ENCODE data around the gene PIGV.

The PIGV gene

DNA sequence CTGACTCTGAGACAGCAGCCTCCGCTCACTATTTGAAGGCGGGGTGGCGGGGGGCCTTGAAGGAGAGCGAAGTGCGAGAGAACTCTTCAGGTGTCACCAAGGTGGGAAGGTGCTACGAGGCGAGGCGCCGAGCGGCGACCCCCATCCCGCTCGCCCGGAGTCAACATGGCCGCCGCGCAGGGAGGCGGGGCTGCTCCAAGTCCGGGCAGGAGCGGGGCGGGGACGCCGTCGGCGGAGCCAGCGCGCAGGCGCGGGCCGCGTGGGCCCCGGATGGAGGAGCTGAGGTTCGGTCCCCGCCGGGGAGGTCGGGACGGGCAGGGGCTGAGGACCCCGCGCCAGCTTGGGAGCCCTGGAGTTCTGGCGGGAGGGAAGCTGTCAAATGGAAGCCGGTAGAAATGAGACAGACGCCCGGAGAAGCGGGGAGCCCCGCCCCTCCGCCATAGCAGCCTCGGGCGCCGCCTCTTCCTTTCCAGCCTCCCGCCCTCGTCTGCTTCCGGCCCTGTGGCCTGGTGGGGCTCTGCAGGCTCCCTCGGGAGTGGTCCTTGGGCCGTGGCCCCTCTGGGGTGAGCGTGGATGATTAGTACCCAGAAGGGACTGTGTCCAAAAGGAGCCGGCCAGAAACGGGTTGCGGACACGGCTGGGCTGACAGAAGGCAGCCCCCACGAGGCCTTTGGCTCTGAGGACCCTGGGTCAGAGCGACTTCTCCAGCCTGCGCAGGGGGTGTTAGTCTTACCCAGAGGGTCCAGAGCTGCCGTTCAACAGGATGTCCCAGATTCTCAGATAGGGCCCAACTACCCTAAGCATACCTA, at the start of gene PIGV:
Gene PIGV, plus strand, starts transcription at position 245 of the 809 bp plus-strand sequence. CDS start 2,866 bp downstream, outside the sequence.
- peak; percentile 63 to 97 (median 93) for DNase-seq

DNA sequence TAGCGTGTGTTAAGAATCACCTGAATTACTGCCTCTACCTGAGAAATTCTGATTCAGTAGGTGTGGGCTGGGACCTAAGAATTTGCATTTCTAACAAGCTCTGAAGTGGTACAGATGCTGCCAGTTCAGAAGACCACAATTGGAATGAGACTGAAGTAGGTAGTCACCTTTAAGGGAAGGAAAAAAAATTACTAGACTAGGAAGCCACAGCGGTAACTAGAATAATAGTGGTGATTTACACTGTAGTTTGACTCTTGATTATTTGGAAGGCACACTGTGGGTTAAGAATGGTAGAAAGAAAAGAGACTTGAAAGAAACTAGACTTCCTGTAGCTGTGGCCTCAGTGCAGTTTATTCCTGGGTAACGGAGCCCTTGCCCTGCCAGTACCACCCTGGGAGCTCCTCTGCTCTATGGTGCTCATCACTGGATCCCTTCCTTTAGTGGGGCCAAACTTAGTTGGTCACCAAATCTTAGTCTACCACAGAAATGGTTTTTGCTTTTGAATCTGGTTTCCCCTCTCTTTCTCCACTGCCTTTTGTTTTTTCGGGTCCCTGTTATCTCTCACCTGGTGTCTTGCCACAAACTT, 48.3 kb upstream of the PIGV start:
- DNase-seq = no peak

DNA sequence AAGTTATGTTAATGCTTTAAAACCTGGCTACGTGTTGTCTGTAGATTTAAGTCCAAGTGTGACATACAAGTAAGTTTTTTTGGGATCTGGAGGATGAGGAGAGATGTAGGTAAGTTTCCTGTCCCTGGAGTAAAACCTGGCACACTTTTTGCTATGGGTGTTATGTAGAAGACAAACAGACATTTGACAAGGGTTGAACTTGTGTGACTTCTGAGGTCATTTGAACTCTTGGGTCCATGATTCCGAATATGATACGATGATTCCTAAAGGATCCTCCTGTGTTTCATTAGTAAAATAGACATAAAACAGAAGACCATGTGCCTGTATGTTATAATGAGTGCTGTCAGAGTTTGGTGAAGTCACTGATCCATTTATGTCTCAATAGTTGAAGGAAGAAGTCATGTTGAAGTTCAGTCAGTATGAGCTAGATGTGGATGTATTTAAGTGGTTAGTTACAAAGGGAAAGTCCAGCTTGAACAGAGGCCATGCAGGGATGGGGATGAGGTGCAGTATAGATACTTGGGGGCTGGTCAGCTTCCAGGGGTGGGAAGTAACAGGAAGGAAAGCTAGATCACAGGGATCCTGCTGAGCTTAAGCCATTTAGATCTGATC, 47.6 kb upstream of the PIGV start:
- DNase-seq = no peak

DNA sequence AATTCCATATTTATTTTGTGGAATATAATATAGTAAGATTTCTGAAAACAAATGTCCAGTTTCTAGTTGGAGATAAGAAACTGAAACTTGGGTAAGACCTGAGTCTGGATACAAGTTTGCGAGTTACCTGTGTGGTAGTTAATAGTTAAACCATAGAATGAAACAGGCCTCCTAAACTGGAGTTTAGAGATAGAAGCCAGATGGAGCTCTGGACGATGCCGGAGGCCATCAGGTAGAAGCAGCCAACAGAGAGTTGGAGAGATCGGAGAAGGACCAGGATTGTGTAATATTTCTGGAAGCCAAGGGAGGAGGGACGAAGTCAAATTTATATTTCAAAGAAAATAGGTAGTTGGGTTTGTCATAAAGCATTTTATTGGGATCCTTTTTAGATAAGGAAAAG, 46.8 kb upstream of the PIGV start:
- peak in 1 of 14 donors; percentile 31 for DNase-seq

DNA sequence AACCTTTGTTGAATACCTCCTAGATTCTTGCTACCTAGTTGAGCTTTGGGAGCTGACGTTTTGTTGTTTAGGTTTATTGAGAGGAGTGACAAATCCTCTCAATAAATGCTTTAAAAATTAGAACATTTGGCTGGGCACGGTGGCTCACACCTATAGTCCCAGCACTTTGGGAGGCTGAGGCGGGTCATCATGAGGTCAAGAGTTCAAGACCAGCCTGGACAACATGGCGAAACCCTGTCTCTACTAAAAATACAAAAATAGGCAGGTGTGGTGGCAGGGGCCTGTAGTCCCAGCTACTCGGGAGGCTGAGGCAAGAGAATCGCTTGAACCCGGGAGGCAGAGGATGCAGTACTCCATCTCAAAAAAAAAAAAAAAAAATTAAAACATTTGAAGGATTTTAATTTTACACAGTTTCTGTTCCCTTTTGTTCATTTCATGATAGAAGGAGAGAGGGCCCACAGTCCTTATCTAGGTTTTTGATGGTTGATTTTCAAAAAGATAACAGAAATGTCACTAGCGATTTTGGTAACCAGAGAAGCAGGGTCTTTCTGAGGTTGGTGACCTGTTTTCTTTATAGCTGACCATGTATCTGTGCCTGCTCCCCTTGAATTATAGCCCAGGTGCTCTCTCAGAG, 44.2 kb upstream of the PIGV start:
- no peak for DNase-seq

DNA sequence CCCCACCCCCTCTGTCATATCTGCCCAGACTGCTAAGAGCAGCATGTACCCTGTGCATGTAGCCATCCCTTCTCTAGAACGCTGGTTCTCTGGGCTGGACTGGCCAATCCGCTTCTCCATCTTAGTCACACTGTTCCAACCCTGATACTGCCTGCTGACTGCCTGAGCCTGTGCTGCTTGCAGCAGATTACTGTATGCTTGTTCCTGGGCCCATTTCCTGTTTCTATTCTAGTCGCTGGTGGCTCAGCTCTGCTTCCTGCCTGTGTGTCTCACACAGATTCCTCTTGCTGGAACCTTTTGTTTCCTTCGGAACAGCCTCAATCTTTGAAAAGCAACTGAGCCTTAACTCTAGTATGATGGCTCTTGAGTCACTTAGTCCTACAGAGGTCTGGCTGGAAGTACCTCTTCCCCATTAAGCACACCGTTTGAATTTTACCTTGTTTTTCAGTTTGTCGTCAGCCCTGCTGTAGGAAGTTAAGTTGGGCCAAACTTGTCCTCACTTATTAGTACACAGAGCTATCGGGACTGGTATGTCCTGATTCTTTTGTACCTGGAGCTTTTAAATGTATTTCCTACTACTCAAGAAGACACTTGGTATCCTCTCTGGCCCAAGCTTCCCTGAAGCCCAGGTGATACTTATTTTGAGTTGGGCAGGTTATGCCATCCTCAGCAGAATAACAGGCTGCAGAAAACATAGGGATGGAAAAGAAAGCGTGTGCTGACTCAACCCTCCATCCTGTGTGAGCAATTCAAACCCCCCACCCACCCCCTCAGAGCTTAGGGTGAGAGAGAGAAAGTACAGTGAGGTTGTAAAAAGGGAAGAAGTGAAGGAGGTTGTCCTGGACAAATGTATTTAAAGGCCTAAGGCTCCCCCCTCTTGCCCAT, 43.4 kb upstream of the PIGV start:
- peak in 13 of 14 donors; percentile 9 to 94 (median 57) for DNase-seq

DNA sequence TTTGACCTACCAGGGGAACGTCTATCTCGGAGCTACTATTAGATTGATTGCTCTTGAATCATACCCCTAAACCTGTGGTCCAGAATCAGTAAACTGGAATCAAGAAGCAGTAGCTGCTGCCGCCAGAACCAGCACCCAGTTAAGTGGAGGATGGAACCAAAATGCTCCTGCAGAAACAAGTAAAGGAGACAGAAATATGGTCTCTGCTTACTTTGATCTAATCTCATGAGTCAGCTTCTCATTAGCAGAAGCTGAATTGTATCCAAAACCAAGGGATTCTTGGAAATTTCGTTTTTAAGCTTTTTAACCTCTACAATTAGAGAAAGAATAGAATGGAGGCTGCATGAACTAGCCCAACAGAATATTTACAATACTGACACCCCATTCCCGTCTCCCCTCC, 42.6 kb upstream of the PIGV start:
- no peak for DNase-seq

DNA sequence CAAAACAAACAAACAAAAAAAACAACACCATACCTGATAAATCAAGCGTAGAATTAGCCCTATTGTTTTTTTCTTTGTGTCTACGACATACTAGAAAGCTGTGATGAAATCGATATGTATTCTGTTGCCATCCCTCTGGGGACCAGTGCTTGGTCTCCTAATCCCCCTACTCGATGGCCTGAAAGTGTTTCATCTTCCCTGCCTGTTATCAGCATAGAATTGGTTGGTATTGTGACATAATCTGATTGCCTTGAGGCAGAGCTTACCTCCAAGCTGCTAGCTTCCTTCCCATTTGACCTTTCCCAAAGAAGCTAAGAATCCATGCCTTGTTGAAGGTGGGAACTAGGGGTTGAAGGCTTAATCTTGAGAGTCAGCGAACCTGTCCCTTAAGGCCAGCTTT, 40.7 kb upstream of the PIGV start:
- no peak for DNase-seq

DNA sequence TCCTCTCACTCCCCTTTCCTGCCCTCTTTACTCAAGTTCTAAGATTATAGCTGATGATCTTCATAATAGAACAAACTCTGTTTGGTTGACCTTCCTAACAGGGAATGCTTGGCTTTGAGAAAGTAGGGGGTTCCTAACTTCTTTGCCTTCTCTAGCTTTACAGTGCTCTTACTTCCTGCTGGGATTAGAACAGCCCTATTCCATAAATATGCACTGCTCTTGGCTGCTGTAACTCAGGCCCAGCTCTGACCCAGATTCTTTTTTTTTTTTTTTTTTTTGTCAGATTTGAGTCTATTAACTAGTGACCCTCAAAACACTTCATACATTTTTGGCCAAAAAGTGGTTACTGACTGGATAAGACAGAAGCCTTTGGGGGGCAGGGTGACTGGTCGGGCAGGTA, 39.4 kb upstream of the PIGV start:
- DNase-seq = peak in 1 of 14 donors; percentile 64

DNA sequence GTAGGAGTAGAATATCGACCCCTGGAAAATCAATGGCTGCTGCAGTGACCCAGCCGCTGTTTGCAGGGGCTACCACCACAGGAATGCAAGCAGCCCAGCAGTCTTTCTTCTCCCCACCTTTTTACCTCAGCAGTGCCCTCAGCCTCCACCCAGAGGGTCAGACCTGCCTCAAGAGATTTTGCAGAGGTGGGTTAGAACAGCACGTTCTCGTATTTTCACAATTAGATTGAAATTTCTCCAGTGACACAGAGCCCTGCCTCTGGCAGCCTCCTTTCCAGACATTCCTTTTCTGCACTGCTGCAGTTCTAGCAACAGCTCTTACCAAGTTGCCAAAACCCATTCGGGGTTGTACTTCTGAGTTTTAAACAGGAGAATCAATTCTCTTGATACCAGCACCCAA, 38.3 kb upstream of the PIGV start:
- DNase-seq = no peak

DNA sequence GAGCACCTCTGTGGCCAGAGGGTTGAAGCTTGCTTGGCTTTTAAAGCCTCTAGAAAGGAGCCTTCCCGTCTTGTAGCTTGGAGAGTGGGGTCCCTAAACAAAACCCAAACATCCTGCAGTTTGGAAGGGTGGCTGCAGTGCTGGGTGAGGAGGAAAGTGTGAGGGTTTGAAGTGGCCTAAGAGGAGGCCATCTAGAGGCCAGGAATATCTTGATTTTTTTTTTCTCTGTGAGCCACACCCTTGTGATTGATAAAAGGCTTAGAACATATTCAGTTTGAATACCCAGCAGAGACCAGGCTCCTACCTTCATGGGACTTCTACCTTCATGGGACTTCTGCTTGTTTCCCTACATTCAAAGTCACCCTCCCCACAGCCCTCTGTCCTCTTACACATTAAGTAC, 37.3 kb upstream of the PIGV start:
- DNase-seq = no peak

DNA sequence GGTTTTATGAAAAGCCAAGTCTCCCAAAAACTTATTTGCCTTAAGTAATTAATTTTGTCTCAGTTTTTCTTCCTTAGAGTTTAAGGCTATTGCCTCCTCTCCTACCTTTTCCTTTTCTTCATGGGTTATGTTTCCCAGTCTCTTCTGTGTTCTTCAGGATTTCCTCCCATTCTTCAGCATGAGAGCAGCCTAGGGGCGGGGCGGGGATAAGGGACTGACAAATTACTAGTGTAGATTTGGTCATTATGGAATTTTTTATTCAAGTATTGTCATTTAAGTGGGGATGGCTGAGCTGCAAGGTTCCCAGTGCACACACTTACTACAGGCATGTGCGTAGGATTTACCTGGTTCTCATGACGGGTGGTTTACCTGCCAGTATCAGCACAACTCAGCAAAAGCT, 35.2 kb upstream of the PIGV start:
- DNase-seq = no peak

DNA sequence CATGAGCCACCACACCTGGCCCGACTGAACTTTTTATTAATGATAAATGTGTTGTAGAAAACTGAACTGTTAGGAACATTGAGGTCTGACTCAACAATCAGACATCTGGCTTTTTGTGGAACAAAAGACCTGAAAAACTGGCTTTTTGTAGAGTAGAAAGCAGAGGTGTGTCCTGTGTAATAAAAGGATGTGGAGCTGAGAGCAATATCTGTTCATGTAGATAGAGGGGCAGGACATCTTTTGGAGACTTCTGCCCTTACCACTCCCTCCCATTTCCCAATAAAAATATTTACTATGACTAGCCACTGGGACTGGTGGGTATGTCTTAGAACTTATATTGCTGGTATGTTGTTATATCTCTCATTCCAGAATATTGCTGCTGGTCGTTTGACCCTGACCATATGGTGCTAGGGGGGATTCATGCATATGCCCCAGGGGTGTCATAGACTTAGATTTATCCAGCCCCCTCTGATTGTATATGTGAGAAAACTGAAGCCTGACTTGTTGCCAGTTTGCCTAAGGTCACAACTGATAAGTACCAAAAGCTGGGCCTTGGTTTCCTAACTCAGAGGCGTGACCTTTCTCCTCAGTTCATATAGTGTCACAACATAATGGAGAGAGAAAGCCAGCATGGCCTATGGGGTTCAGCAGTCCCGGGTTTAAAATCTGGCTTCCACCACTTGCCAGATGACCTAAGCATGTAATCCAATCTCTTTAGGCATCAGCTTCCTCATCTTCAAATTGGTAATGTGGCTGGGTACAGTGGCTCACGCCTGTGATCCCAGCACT, 33.5 kb upstream of the PIGV start:
- no peak for DNase-seq

DNA sequence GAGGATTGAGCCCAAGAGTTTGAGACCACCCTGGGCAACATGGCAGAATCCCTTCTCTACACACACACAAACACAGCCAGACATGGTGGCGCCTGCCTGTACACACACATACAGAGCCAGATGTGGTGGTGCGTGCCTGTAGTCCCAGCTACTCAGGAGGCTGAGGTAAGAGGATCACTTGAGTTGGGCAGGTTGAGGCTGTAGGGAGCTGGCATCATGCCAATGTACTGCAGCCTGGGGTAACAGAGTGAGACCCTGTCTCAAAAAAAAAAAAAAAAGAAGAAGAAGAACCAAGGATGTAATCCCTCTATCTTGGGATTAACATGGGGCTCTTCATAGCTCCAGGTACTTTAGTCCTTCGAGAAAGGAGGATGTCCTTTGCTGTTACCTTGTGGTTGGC, 29.4 kb upstream of the PIGV start:
- DNase-seq = no peak

DNA sequence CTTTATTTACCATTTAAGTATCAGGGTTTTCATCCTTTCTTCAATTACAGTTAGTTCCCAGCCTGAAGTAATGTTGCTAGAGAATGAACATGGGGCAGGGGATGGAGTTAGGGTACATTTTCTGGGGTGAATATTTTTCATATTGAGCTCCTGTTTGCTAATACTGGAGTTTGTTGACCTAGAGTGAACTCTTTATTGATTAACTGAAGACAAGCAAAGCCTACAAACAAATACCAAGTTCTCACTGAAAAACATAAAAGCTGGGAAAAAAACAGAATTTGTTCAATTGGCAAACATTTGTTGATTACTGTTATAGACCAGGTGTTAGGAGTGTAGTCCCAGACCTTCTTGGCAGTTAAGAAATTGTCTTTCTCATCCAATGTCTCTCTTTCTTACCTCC, 28.2 kb upstream of the PIGV start:
- DNase-seq = no peak

DNA sequence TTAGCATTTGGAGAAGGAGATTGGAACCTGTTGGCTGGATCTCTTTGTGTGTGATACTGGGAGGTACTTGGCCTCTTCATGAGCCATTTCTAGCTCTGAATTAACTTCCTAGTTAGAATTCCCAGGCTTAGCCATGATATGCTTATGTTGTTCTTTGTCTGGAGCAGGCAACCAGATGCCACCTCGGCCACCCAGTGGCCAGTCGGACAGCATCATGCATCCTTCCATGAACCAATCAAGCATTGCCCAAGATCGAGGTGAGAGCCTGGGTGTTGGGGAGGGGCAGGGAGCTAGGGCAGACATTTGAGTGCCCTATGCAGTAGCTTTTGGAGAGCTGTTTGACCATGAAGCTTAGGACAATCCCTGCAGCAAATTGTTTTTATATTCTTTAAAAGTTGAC, 26.5 kb upstream of the PIGV start:
- DNase-seq = peak in 3 of 14 donors; percentile 2 to 7 (median 5)

DNA sequence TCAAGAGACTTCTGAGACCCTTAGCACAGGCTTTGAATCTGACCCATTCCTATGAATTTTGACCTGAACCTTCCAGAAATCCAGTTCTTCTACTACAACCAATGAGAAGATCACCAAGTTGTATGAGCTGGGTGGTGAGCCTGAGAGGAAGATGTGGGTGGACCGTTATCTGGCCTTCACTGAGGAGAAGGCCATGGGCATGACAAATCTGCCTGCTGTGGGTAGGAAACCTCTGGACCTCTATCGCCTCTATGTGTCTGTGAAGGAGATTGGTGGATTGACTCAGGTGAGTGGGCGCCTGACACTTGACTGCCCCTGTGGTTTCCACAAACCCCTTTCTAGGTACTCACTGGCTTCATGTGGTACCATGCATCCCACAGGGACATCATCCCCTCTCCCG, 20.0 kb upstream of the PIGV start:
- no peak for DNase-seq

DNA sequence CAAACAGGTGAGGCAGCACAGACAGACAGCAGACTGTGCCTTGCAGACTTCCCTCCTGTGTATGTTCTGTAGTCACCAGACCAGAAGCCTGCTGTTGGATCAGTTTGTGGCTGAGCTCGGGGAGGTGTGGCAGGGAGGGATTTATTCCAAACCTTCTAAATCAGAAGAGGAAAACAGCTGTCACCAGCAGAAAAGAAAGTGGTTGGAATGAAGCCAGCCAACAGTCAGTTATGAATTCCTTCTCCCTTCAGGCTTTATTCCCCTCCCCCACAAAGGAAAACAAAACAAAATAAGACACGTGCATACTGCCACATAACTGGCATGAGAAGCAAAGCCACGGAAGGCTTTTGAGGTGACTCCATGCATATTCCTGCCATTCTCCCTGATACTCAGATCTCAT, 19.0 kb upstream of the PIGV start:
- no peak for DNase-seq

DNA sequence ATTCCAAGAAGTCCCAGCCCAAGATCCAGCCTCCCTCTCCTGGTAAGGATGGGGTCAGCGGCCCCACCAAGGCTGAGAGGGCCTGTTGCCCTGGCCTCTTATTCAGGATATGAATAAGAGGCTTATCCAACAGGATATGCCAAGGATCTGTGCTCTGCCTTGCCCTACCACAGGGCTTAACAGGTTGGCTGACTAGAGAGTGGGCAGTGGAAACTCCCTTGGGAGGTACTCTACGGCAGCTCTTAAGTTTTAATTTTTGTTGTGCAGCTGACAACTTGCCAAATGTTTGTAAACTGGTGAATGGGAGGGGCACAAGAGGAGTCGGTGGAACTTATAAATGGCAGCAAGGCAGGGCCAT, 16.5 kb upstream of the PIGV start:
- DNase-seq = no peak

DNA sequence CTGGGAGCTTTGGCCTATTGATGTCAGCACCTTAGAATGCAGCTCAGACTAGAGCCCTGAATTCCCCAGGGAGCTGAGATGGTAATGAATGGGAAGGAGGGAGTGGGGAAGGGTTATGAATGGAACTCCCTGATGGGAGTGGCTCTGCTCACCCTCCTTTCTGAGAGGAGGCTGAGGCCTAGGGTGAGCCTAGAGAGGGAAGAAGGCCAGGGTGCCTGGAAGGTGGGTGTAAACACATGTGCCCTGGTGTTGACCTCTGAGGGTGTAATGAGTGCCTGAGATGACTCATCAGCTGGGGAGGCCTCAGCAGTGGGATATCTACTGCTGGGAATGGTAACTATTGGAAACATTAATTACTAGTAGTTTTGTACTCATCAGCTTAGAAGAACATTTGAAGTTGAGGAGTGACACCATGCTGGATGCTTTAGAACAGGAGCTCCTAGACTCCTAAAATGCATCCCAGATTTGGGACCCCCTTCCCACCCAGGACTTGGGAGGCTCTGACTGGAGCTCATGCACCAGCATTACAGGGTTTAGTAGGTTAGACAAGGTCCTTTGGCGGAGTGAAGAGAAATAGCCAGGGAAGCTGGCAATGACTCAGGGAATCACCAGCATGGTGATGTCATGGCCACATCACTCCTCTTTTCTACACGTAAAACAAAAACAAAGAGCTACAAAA, 16.0 kb upstream of the PIGV start:
- DNase-seq = peak in 3 of 14 donors; percentile 5 to 46 (median 38)

DNA sequence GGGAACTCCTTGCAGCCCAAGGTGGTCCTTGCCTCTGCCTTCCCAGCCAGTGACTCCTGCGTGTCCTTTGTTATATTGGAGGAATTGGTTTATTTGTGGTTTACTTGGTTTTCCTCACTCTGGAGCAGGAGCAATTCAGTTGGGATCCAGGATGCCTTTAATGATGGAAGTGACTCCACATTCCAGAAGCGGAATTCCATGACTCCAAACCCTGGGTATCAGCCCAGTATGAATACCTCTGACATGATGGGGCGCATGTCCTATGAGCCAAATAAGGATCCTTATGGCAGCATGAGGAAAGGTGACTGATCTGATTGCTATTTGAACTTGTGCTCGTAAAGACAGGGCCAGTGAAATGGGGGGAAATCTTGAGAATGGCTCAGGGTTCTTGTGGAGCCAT, 15.1 kb upstream of the PIGV start:
- DNase-seq = no peak

Measured in C1 segment of cervical spinal cord (tissue), 14 donors.